Muscle layer of colon (tissue), 2 donors: Measurements from ENCODE around the gene PAK6.

Experiments used
- H3K27ac ChIP-seq: one replicate; pipeline ENCODE4 v1.7.0; 2013; ENCODE audit warnings: low read depth, mild to moderate bottlenecking, low read length, moderate library complexity
- H3K27me3 ChIP-seq, 2 donors: one replicate each; pipeline ENCODE4 v1.7.0; 2013; ENCODE audit warnings: low read length in 2 of 2, mild to moderate bottlenecking in 2 of 2; ENCODE audit not compliant: insufficient read depth in 2 of 2, control insufficient read depth in 1 of 2
- H3K36me3 ChIP-seq: one replicate; pipeline ENCODE4 v1.7.0; 2013; ENCODE audit warnings: mild to moderate bottlenecking, low read length; ENCODE audit not compliant: insufficient read depth
- H3K4me1 ChIP-seq: one replicate; pipeline ENCODE4 v1.7.0; 2013; ENCODE audit warnings: mild to moderate bottlenecking, low read length; ENCODE audit not compliant: insufficient read depth
- H3K4me3 ChIP-seq, 2 donors: one replicate each; pipeline ENCODE4 v1.7.0; 2013; ENCODE audit warnings: low read length in 2 of 2, low read depth in 1 of 2, mild to moderate bottlenecking in 1 of 2, moderate library complexity in 1 of 2
- H3K9ac ChIP-seq: one replicate; pipeline ENCODE4 v1.7.0; 2013; ENCODE audit warnings: low read length
- H3K9me3 ChIP-seq: one replicate; pipeline ENCODE4 v1.7.0; 2013; ENCODE audit warnings: mild to moderate bottlenecking, low read length
- donor health status: abdominal sarcoma.
- donor health status: Adenocarcinoma of cecum.

PAK6 gene

DNA sequence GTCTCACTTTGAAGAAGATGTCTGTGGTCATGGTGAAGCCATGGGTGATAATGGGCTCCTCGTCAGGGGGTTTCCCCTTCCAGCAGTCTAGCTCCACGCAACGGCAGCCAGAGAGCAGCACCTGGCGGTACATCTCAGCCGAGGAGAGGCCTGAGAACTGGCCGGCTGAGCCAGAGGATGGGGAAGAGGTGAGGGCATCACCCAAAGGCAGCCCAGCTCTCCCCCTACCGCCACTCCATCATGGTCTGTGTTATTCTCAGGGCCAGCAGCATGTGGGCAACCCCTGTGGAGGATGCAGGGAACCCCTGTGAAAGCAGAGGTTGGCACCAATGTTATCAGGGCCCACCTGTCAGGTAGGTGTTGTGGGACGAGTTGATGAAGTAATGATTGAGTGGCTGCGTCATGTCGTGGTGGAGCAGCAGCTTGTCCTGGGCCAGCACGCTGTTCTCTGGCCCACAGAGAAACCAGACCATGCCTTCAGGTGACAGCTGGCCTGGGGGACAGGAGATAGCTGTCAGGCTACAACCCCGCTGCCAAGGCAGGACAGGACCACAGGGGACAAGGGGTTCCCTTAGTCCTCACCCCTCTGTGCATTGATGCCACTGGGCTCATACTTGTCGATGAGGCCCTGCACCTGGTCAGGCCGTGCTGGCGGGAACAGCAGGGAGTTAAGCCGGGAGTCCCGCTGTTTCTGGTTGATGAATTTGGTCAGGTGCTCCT is 59.5 kb downstream of the PAK6 start:
- Histone ChIP-seq H3K27me3 (no peaks in the 10 kb centered on the region), H3K4me1 (peaks cover 12% of the 10 kb centered on the region), H3K4me3 (no peak overlapping the region), H3K36me3 (no peaks in the 10 kb centered on the region), H3K9me3 (no peaks in the 10 kb centered on the region), H3K27ac (no peak overlapping the region), H3K9ac (no peak overlapping the region)

DNA sequence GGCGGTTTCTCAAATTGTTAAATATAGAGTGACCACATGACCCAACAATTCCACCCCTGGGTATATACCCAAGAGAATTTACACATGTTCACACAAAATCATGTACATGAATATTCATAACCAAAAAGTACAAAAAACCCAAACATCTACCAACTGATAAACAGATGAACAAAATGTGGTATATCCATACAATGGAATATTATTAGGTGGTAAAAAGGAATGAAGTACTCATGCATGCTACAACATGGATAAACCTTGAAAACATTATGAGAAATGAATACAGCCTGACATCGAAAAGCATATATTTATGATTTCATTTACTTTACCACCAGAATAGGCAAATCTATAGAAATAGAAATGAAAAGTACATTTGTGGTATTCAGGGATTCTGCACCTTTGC is 61.5 kb downstream of the PAK6 start:
- Histone ChIP-seq H3K4me1 (peaks cover 12% of the 10 kb centered on the region), H3K27ac (no peak overlapping the region)

DNA sequence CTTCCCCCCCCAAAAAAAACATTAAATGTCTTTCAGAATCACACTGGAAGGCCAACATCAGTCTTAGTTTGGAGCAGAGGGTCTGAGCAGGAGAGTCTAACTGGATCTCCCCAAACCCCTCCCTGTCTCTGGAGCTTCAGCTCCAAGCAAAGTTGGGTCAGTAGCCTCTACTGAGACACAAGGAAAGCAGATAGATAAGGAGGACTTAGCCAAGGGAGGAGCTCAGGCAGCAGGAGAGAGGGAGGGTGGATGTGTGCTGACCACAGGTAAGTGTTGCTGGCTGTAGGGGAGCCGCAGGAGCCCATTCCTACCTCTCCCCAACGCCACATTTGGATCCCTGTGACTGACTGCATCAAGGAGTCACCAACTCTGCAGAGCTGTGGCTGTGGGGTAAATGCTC is 61.9 kb downstream of the PAK6 start:
- no peaks in the 10 kb centered on the region for H3K9me3 ChIP-seq
- no peaks in the 10 kb centered on the region for H3K27me3 ChIP-seq
- H3K4me3 ChIP-seq: no peak overlapping the region
- no peaks in the 10 kb centered on the region for H3K36me3 ChIP-seq
- no peak overlapping the region for H3K27ac ChIP-seq
- H3K9ac ChIP-seq: no peak overlapping the region
- peaks cover 8% of the 10 kb centered on the region for H3K4me1 ChIP-seq

More for the DNA sequence above, 61.5 kb downstream of the PAK6 start:
- no peak overlapping the region for H3K4me3 ChIP-seq
- no peak overlapping the region for H3K9ac ChIP-seq
- H3K36me3 ChIP-seq: no peaks in the 10 kb centered on the region
- H3K9me3 ChIP-seq: no peaks in the 10 kb centered on the region
- H3K27me3 ChIP-seq: no peaks in the 10 kb centered on the region

DNA sequence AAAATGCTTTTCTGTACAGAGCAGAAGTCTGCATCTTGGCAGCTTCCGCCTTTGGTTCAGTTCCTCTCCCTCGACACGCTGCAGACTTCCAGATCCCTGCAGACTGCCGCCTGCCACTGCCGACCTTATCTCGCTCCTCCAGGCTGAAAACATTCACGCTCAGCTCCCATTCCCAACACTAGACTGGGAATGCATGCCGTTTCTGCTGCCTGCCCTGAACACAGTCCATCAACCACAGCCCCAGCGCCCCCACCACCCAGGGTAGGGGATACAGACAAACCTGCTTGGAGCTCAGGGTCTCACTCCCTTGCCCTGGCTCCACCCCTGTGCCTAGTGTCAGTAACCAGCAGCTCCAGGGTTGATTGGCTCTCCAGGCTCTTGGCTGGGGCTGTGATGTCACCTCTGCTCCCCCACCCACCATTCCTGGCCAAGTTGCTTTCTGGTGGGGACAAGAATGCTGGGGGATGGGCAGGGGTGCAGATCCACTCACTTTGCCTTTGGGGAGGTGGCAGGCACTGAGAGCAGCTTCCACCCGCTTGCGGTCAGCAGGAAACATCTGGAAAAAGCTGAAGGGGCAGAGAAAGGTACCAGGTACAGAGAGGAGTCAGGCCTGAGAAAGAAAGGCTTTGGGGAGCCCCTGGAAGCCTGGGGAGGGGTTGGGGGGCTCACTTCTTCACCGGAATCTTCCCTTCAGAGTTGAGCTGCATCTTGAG is 62.8 kb downstream of the PAK6 start:
- Histone ChIP-seq H3K9ac (no peak overlapping the region), H3K9me3 (no peaks in the 10 kb centered on the region), H3K36me3 (no peaks in the 10 kb centered on the region)

DNA sequence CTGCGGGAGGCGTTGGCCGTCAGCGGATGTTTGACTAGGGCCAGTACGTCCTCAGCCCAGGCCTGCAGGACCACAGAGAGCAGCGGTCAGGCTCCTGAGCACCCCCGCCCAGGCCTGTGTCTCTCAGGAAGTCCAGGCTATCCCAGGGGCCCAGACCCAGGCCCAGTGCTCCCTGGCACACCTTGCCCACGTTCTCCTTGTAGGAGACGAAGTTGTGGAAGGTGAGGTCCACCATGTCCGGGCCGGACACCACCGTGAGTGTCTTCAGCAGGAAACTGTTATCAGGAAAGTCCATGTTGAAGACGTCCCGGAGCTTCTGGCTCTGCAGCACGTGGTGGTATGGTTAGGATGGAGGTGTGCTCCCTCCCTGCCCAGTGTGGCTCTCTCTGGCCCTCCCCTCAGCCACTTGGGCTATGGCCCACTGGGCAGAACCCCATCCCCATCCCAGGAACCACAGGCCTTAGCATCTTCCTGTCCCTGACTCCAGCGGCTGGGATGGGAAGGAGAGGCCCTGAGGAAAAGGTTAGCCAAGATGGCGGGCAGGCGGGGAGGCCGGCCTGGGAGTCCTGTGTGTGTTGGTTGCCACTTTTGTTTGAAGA is 63.5 kb downstream of the PAK6 start:
- Histone ChIP-seq H3K4me3 (no peak overlapping the region), H3K9me3 (no peaks in the 10 kb centered on the region), H3K9ac (no peak overlapping the region), H3K36me3 (no peaks in the 10 kb centered on the region), H3K4me1 (no peaks in the 10 kb centered on the region), H3K27ac (no peak overlapping the region), H3K27me3 (no peaks in the 10 kb centered on the region)

More for the DNA sequence above, 62.8 kb downstream of the PAK6 start:
- no peaks in the 10 kb centered on the region for H3K27me3 ChIP-seq
- no peak overlapping the region for H3K4me3 ChIP-seq
- no peaks in the 10 kb centered on the region for H3K4me1 ChIP-seq
- no peak overlapping the region for H3K27ac ChIP-seq

DNA sequence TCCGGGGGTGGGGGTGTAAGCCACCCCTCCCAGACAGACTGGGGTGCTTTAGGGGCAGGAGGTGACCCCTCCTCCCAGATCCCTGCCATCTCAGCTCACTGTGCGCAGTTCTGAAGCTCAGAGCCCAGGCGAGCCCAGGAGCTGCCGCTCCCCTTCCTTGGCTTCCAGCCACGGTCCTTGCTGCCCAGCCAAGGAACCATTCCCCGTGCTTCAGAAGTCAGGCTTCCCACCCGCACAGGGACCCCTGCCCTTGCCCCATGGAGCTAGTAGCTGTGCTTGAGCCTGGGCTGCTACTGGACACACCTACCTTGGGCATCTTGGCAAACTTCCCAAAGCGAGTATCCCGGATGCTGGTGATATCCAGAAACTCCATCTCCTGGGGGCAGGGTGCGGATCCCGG is 64.1 kb downstream of the PAK6 start:
- Histone ChIP-seq H3K27ac (no peak overlapping the region), H3K4me3 (no peak overlapping the region), H3K36me3 (no peaks in the 10 kb centered on the region), H3K9ac (no peak overlapping the region), H3K27me3 (no peaks in the 10 kb centered on the region), H3K9me3 (no peaks in the 10 kb centered on the region), H3K4me1 (no peaks in the 10 kb centered on the region)

DNA sequence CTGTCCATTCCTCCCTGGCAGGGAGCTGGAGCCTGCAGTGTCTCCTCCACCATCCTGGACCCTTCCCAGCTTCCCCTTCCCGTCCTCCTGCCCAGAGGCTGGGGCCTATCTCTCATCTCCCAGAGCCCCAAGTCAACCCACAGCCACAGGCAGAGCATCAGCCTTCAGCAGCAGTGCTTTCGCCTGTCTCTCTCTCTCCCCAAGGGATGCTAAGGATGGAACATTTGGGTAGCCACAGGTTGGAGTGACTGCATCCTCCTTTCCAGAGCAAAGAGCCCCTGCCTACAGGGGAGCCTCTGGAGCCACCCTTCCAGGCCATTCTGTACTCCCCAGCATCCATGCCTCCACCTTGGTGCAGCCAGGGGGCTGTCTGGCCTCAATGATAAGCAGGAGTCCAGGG is 64.7 kb downstream of the PAK6 start:
- Histone ChIP-seq H3K4me3 (no peak overlapping the region), H3K9ac (no peak overlapping the region), H3K4me1 (no peaks in the 10 kb centered on the region), H3K9me3 (no peaks in the 10 kb centered on the region), H3K36me3 (no peaks in the 10 kb centered on the region), H3K27me3 (no peaks in the 10 kb centered on the region), H3K27ac (no peak overlapping the region)

DNA sequence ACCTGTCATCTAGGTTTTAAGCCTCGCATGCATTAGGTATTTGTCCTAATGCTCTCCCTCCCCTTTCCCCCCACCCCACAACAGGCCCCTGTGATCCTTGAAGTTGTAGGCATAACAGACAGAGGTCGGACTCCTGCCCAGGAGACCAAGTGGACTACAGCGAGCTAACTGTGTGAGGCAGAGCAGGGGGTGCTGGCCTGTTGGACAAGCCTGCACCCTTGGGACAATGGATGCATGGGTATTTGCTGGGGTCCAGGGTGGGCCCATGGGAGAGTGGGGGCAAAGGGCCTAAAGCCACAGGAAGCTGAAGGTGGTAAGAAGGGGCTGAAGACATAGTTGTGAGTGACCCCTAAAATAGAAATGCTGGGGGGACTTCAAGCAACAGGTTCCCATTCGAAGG is 66.4 kb downstream of the PAK6 start:
- H3K9ac ChIP-seq: no peak overlapping the region
- no peak overlapping the region for H3K27ac ChIP-seq
- H3K4me3 ChIP-seq: no peak overlapping the region

DNA sequence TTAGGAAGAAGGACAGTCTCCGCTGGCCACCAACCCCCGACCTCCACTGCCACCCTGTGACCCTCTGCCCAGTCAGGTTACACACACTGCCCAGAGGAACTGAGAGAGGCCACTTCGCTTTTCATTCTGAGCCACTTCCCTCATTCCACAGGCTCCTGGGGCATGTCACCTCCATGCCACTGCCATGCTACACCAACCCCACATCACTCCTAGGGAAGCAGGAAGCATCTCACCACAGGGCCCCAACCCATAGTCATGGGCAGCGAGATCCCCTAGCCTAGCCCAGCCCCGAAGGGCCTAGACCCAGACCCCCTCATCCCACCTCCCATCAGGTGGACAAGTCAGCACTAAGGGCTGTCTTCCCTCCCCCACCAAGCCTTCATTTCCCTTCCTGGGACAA is 67.5 kb downstream of the PAK6 start:
- no peak overlapping the region for H3K9ac ChIP-seq

More for the DNA sequence above, 66.4 kb downstream of the PAK6 start:
- Histone ChIP-seq H3K4me1 (no peaks in the 10 kb centered on the region), H3K9me3 (no peaks in the 10 kb centered on the region), H3K36me3 (no peaks in the 10 kb centered on the region), H3K27me3 (no peaks in the 10 kb centered on the region)

DNA sequence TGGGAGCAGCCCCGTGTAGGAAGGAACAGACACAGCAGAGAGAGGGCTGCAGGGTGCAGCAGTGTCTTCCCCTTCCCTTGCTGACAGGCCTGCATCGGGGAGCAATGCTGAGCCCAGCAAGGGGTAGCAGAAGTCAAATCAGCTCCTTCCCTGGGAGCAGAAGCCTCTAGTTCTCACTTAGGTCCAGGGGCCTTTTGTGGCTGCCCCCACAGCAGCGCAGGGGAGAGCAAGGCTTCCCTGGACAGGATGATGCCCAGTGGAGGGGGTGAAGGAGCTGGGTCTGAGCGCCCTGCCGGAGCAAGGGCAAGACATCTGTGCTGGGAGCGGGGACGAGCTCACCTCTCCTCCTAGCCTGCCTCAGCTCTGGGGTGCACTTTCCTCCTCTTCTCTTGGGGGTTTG is 68.0 kb downstream of the PAK6 start:
- Histone ChIP-seq H3K9ac (no peak overlapping the region), H3K4me3 (peak overlapping the region in 1 of 2 donors; percentile 22), H3K9me3 (no peaks in the 10 kb centered on the region), H3K27ac (no peak overlapping the region), H3K4me1 (no peaks in the 10 kb centered on the region), H3K36me3 (no peaks in the 10 kb centered on the region), H3K27me3 (no peaks in the 10 kb centered on the region)

More for the DNA sequence above, 67.5 kb downstream of the PAK6 start:
- Histone ChIP-seq H3K27ac (no peak overlapping the region), H3K36me3 (no peaks in the 10 kb centered on the region), H3K4me1 (no peaks in the 10 kb centered on the region), H3K27me3 (no peaks in the 10 kb centered on the region), H3K9me3 (no peaks in the 10 kb centered on the region), H3K4me3 (no peak overlapping the region)

DNA sequence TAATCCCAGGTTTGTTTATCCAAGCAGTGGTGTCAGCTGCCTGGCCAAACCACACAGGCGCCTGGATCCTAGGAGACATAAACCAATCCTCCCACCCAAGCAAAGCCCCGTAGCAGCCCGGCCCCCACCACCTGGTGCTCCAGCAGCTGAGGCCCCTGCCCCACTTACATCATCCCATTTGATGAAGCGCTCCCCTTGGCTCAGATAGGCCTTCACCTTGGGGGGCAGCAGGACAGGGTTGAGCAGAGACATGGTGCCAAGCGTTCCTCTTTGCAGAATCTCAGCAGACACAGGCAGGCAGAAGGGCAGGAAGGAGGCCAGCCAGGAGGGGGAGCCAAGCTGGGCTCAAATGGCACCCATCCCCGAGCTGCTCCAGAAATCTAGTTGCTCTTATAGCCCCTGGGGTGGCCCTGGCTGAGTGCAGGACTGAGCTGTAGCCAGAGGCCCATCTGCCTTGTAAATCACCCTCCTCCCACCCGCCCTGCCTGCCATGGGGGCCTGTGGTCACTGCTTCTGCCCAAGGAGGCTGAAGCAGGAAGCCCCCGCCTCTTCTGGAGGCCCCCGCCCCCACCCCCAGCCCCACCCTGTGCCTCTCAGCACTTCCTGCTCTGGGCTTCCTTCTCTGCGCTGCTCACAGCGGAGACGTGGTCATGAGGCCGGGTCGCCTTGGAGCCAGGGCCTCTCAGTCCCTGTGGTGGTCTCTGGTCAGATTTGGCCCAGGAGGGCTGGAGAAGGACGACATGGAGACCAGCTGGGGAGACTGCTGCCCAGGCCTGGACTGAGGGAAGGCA is 68.8 kb downstream of the PAK6 start, which contains the start of gene PLCB2:
TSS of gene PLCB2 (minus strand) at position 515 of the 791 bp plus-strand sequence. CDS start at position 252, 263 bp downstream.
- Histone ChIP-seq H3K27me3 (no peaks in the 10 kb centered on the region), H3K4me1 (no peaks in the 10 kb centered on the region), H3K9me3 (no peaks in the 10 kb centered on the region), H3K4me3 (peak within 1 kb of the TSS in 1 of 2 donors; percentile 22), H3K9ac (no peak within 1 kb of the TSS), H3K27ac (no peak within 1 kb of the TSS), H3K36me3 (no peaks in the 10 kb centered on the region)
